Regular cardiac myocyte (primary cell): ENCODE results near the gene ONECUT2. TPM values are rescaled to one million over a fixed set of nuclear protein-coding genes. Genes with fewer than 3 reads are reported as not detected.

Experiments used
- total RNA-seq: library from RNA; depleted of rRNA; stranded (reverse); fragments of >200 nt; gene quantifications from 2 replicates; pipeline ENCODE4 v1.2.3, GENCODE V29; 2014

ONECUT2 gene
- under 0.01 TPM in 1 of 2 replicates, not detected in the other for total RNA-seq

GRCh38 chr18:57434536-57435494, at the start of gene ONECUT2:
Gene ONECUT2 (plus strand): TSS chr18:57435374. CDS start chr18:57435717, 343 bp downstream.

Other genes starting within 250 kb of the ONECUT2 start
- not detected in 2 replicates for gene ST8SIA3, start 82.8 kb upstream of the ONECUT2 start, total RNA-seq
- gene FECH, start 151.3 kb downstream of the ONECUT2 start, total RNA-seq, result 17.6 and 21.7 TPM in 2 replicates
- gene NARS1, start 186.5 kb downstream of the ONECUT2 start, total RNA-seq, result 227 and 230 TPM in 2 replicates